ENCODE data around the gene ARL6.

DNA sequence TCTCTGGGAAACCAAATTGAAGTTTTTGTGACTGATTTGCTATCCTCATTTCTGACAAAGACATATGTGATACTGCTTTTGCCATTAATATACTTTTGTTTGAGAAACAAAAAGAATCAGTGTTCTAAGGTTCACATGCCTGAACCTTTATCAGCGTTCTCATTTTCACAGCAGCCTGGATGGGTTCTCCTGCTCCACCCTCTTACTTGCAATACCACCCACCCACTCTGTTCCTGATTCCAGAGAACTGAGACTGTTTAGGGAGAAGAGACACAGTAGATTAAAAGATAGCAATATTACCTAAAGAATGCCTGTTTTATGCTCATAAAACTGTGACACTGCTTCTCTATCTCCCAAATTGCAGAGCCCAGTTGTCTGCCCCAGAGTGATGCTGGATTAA lies 25.8 kb upstream of the ARL6 start:
- TF ChIP-seq POLR2AphosphoS5 (IDR thresholded peaks at IDR 0.05; ENCODE audit: low read depth, low read length) (no peak), TAF1 (IDR thresholded peaks at IDR 0.05; ENCODE audit: borderline replicate concordance, insufficient read depth, low read length) (no peak), SIN3A (IDR thresholded peaks at IDR 0.05; ENCODE audit: borderline replicate concordance, insufficient read depth, low read length) (no peak), FOXP2 (optimal IDR thresholded peaks at IDR 0.05; ENCODE audit: borderline replicate concordance, extremely low read depth, extremely low read length, insufficient read depth) (no peak)
- TF ChIP-seq, protein P1, sequence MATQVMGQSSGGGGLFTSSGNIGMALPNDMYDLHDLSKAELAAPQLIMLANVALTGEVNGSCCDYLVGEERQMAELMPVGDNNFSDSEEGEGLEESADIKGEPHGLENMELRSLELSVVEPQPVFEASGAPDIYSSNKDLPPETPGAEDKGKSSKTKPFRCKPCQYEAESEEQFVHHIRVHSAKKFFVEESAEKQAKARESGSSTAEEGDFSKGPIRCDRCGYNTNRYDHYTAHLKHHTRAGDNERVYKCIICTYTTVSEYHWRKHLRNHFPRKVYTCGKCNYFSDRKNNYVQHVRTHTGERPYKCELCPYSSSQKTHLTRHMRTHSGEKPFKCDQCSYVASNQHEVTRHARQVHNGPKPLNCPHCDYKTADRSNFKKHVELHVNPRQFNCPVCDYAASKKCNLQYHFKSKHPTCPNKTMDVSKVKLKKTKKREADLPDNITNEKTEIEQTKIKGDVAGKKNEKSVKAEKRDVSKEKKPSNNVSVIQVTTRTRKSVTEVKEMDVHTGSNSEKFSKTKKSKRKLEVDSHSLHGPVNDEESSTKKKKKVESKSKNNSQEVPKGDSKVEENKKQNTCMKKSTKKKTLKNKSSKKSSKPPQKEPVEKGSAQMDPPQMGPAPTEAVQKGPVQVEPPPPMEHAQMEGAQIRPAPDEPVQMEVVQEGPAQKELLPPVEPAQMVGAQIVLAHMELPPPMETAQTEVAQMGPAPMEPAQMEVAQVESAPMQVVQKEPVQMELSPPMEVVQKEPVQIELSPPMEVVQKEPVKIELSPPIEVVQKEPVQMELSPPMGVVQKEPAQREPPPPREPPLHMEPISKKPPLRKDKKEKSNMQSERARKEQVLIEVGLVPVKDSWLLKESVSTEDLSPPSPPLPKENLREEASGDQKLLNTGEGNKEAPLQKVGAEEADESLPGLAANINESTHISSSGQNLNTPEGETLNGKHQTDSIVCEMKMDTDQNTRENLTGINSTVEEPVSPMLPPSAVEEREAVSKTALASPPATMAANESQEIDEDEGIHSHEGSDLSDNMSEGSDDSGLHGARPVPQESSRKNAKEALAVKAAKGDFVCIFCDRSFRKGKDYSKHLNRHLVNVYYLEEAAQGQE (IDR thresholded peaks at IDR 0.05; ENCODE audit: insufficient read depth in 1 of 2, low read depth in 2 of 2, low read length in 2 of 2) = no peak

Measured in PFSK-1 (cell line).